Activated T-cell treated with anti-CD3 and anti-CD28 coated beads, Interleukin-2, amount 50 U/mL, for 24 hours (primary cell): ENCODE results near the gene CCL17.

Source experiments
- DNase-seq: peaks from one replicate; pipeline ENCODE4 v3.0.0-alpha.2; 2020
- H3K27ac Mint-ChIP-seq: 2 replicates; pipeline ENCODE4 v1.8.0; 2020; ENCODE audit warnings: mild to moderate bottlenecking, mixed read lengths
- H3K27me3 Mint-ChIP-seq: 2 replicates; pipeline ENCODE4 v1.8.0; 2020; ENCODE audit warnings: mixed read lengths
- H3K36me3 Mint-ChIP-seq: 2 replicates; pipeline ENCODE4 v1.8.0; 2020; ENCODE audit warnings: low read depth, mixed read lengths
- H3K4me1 Mint-ChIP-seq: 2 replicates; pipeline ENCODE4 v1.8.0; 2020; ENCODE audit warnings: low read depth, mixed read lengths
- H3K4me3 Mint-ChIP-seq: 2 replicates; pipeline ENCODE4 v1.8.0; 2020; ENCODE audit warnings: mild to moderate bottlenecking, moderate library complexity, mixed read lengths
- H3K9me3 Mint-ChIP-seq: 2 replicates; pipeline ENCODE4 v1.8.0; 2020; ENCODE audit warnings: mixed read lengths

Gene CCL17

DNA sequence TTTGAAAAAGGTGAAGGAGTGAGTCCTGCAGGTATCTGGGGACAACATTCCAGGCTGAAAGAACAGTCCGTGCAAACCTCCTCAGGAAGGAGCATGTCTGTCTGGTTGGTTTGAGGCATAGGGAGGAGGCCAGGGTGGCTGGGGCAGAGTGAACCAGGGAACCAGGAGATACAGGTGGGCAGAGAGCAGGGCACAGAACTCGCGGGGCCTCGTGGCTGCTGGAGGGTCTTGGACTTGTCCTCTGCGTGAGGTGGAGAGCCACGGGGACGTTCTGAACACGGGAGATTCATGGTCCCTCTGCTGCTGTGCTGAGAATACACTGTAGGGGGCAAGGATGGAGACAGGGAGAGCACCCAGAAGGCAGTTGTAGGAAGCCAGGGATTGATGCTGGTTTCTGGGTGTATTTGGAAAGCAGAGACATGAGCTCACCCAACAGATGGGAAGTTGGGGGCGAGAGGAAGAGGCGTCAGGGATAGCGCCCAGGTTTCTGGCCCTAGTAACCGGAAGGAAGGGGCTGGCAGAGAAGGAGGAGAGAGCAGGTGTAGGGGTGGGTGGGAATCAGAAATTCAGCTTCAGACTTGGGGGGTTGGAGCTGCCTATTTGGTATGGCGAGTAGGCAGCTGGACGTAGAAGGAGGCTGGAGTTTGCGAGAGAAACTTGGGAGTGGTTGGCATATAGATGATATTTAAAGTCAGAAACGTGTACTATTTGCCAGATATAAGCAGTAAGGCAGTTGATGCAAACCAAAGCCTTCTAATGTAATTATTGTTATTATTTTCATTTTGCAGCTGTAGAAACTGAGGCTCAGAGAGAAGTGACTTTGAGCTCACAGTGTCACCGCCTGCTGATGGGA is at the start of gene CCL17:
Gene CCL17 (plus strand): TSS at position 803 of the 853 bp plus-strand sequence. CDS start 9,166 bp downstream, outside the sequence.
- H3K27me3 Mint-ChIP-seq, result peaks cover 3% of the 10 kb centered on the region
- no peak within 1 kb of the TSS for H3K4me3 Mint-ChIP-seq
- H3K27ac Mint-ChIP-seq, result no peak within 1 kb of the TSS
- no peaks in the 10 kb centered on the region for H3K9me3 Mint-ChIP-seq
- H3K4me1 Mint-ChIP-seq, result peaks cover 5% of the 10 kb centered on the region
- no peaks in the 10 kb centered on the region for H3K36me3 Mint-ChIP-seq
- DNase-seq, result no peak

DNA sequence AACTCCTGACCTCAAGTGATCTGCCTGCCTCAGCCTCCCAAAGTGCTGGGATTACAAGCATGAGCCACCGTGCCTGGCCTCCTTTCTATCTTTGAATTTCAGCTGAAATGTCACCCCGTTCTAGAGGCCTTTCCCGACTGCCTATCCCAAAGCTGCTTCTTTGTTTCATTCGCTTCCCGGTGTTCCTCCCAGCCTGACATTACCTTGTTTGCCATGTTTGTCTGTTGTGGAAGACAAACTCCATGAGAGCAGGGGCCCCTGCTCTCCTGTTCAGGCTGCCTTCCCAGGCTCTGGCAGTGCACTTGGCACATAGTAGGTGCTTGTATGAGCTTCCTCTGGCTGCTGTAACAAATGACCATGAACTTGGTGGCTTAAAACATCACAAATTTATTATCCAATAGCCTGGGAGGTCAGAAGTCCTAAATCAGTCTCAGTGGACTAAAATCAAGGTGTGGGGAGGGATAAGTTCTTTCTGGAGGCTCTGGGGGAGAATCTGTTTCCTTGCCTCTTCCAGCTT is 48.6 kb upstream of the CCL17 start:
- H3K27me3 Mint-ChIP-seq, result peaks cover 3% of the 10 kb centered on the region
- H3K4me1 Mint-ChIP-seq, result peaks cover 12% of the 10 kb centered on the region
- no peaks in the 10 kb centered on the region for H3K9me3 Mint-ChIP-seq
- DNase-seq, result no peak
- H3K27ac Mint-ChIP-seq, result no peak overlapping the region
- no peak overlapping the region for H3K4me3 Mint-ChIP-seq
- no peaks in the 10 kb centered on the region for H3K36me3 Mint-ChIP-seq

GRCh38 chr16:57356547-57356946 is 48.0 kb upstream of the CCL17 start:
- no peak for DNase-seq
- H3K36me3 Mint-ChIP-seq, result no peaks in the 10 kb centered on the region
- no peaks in the 10 kb centered on the region for H3K9me3 Mint-ChIP-seq
- peaks cover 12% of the 10 kb centered on the region for H3K4me1 Mint-ChIP-seq
- peaks cover 3% of the 10 kb centered on the region for H3K27me3 Mint-ChIP-seq
- no peak overlapping the region for H3K27ac Mint-ChIP-seq
- H3K4me3 Mint-ChIP-seq, result no peak overlapping the region

DNA sequence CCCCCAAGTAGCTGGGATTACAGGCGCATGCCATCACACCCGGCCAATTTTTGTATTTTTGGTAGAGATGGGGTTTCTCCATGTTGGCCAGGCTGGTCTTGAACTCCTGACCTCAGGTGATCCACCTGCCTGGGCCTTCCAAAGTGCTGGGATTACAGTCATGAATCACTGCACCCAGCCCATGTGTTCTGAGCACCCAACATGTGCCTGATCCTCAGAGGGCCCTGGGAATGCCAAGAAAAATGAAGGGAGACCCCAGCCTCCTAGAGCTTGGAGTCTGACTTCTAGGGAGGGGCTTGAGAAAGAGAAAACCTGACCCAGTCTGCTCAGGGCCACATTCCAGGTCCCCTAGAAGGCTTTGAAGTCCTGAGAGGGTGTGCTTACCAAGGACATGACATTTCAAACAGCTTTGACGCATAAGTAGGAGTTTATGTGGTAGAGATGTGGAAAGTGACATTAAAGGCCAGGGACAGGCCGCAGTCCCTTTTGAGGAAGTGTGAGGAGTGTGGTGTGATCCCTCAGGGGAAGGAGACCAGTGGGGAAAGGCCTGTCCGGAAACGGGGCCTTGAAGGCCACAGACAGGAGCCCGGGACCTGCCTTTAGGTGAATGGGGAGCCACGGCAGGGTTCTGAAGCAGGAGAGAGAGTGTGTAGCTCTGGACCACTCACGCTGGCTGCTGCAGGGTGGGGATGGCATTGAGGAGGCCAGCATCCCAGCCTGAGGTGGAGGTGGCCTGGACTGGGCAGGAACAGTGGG is 47.1 kb upstream of the CCL17 start:
- no peak for DNase-seq
- Mint-ChIP-seq H3K4me1 (peaks cover 12% of the 10 kb centered on the region), H3K27ac (no peak overlapping the region), H3K4me3 (no peak overlapping the region), H3K36me3 (no peaks in the 10 kb centered on the region), H3K27me3 (no peaks in the 10 kb centered on the region), H3K9me3 (no peaks in the 10 kb centered on the region)

GRCh38 chr16:57358086-57358420 is 46.5 kb upstream of the CCL17 start:
- Mint-ChIP-seq H3K36me3 (no peaks in the 10 kb centered on the region), H3K27ac (no peak overlapping the region), H3K4me3 (no peak overlapping the region), H3K9me3 (no peaks in the 10 kb centered on the region), H3K27me3 (no peaks in the 10 kb centered on the region), H3K4me1 (peaks cover 12% of the 10 kb centered on the region)
- no peak for DNase-seq

DNA sequence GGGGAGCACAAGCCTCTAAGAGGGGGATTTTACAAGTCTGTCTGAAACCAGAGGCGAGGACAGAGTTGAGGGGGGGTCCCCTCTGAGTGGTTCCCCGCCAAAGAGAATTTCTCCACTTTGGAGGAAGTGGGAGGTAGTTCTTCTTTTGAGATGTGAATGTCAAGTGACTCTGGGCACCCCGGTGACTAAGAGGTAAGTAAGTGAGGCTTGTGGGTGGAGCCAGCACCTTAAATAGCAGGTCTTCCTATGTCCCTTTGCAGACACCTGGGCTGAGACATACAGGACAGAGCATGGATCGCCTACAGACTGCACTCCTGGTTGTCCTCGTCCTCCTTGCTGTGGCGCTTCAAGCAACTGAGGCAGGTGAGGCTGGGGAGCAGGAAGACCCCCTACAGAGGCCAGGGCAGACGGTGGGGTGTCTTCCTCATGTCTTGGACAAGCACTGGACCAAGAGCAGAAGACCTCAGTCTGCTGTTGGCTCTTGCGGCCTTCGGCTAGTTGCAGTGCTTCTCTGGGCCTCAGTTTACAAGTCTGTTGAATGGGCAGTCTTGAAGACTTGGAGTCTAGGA is 46.0 kb upstream of the CCL17 start, which contains the start of gene CCL22:
Gene CCL22 (plus strand): TSS at position 257 of the 569 bp plus-strand sequence. CDS start 34 bp downstream, at position 291.
- Mint-ChIP-seq H3K36me3 (no peaks in the 10 kb centered on the region), H3K4me3 (no peak within 1 kb of the TSS), H3K9me3 (no peaks in the 10 kb centered on the region), H3K4me1 (peaks cover 12% of the 10 kb centered on the region), H3K27ac (no peak within 1 kb of the TSS), H3K27me3 (no peaks in the 10 kb centered on the region)
- no peak for DNase-seq

GRCh38 chr16:57360321-57360935 is 44.1 kb upstream of the CCL17 start:
- Mint-ChIP-seq H3K27me3 (no peaks in the 10 kb centered on the region), H3K9me3 (no peaks in the 10 kb centered on the region), H3K27ac (no peak overlapping the region), H3K36me3 (no peaks in the 10 kb centered on the region), H3K4me1 (peaks cover 12% of the 10 kb centered on the region), H3K4me3 (no peak overlapping the region)
- no peak for DNase-seq

DNA sequence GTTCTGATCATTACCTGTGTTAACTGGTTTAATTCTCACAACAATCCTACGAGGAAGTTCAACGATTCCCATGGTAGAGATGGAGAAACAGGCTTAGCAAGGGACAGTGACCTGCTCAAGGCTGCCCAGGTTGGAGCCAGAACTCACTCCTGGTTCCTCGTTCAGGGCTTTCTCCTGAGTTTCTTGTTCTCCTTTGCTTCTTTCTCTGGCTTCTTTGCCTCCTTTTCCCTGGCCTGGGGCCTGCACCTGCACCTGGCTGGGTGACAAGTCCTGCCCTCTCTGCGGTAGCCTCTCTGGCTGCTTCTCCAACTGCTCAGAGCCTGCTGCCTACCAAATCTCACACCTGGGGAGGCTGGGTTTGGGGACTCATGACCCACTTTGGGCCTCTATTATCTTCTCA is 43.2 kb upstream of the CCL17 start:
- Mint-ChIP-seq H3K9me3 (no peaks in the 10 kb centered on the region), H3K4me3 (no peak overlapping the region), H3K36me3 (no peaks in the 10 kb centered on the region), H3K27ac (no peak overlapping the region), H3K27me3 (peaks cover 1% of the 10 kb centered on the region), H3K4me1 (peaks cover 12% of the 10 kb centered on the region)
- no peak for DNase-seq

GRCh38 chr16:57364143-57364542 is 40.4 kb upstream of the CCL17 start:
- Mint-ChIP-seq H3K27me3 (peaks cover 12% of the 10 kb centered on the region), H3K9me3 (no peaks in the 10 kb centered on the region), H3K4me3 (no peak overlapping the region), H3K4me1 (no peaks in the 10 kb centered on the region), H3K36me3 (no peaks in the 10 kb centered on the region), H3K27ac (no peak overlapping the region)
- no peak for DNase-seq

GRCh38 chr16:57366544-57367040 is 38.0 kb upstream of the CCL17 start:
- Mint-ChIP-seq H3K4me1 (no peaks in the 10 kb centered on the region), H3K4me3 (no peak overlapping the region), H3K9me3 (no peaks in the 10 kb centered on the region), H3K27me3 (peaks cover 12% of the 10 kb centered on the region), H3K36me3 (no peaks in the 10 kb centered on the region), H3K27ac (no peak overlapping the region)
- DNase-seq, result no peak

- Mint-ChIP-seq H3K4me3 (no peak overlapping the region), H3K9me3 (no peaks in the 10 kb centered on the region), H3K4me1 (no peaks in the 10 kb centered on the region), H3K27ac (no peak overlapping the region), H3K36me3 (no peaks in the 10 kb centered on the region), H3K27me3 (peaks cover 12% of the 10 kb centered on the region)
- DNase-seq, result no peak
Measured at GRCh38 chr16:57367116-57367752, 37.3 kb upstream of the CCL17 start.

GRCh38 chr16:57371494-57372371 is 32.8 kb upstream of the CCL17 start:
- Mint-ChIP-seq H3K27ac (no peak overlapping the region), H3K4me3 (no peak overlapping the region), H3K36me3 (no peaks in the 10 kb centered on the region), H3K4me1 (peaks cover 6% of the 10 kb centered on the region), H3K27me3 (peaks cover 11% of the 10 kb centered on the region), H3K9me3 (no peaks in the 10 kb centered on the region)
- DNase-seq, result no peak
